Lower leg skin (tissue), 4 donors: ENCODE results near the gene TMTC1. TPM values are rescaled to one million over a fixed set of nuclear protein-coding genes. Genes with fewer than 3 reads are reported as not detected.

Experiments
- DNase-seq, 2 donors: peaks; one replicate each; pipeline ENCODE4 v3.0.0-alpha.2; 2019; ENCODE audit warnings: low spot score in 2 of 2
- H3K4me3 ChIP-seq: fragments of 200-600 bp; sonication (generic); 2 replicates; pipeline ENCODE4 v1.5.1; 2017; ENCODE audit warnings: mild to moderate bottlenecking, low read depth; ENCODE audit not compliant: poor library complexity, severe bottlenecking
- POLR2A ChIP-seq, 2 donors: fragments of 450-650 bp; IDR thresholded peaks; one replicate each; pipeline ENCODE4 v1.6.1; 2016 to 2017; ENCODE audit warnings: antibody characterized with exemption in 2 of 2, mild to moderate bottlenecking in 1 of 2, moderate library complexity in 1 of 2
- WGBS, 2 donors: methylation state at CpG; one replicate each; pipeline ENCODE4 v1.1.5; 2018; 5-methylcytosine and 5-hydroxymethylcytosine counted together
- intact Hi-C: fragments of 100-400 bp; cut with DNase I; formaldehyde crosslinking; loops from one replicate; pipeline ENCODE4 v1.15.0; 2023; ENCODE audit warnings: low total_unique reads
- total RNA-seq, 4 donors: library from RNA; depleted of rRNA; stranded (reverse); fragments of >200 nt; gene quantifications; one replicate each; pipeline ENCODE4 v1.1.0, GENCODE V29; 2016
- TF ChIP-seq, protein P1 (sequence below), 3 donors: fragments of 450-650 bp; IDR thresholded peaks; one replicate each; pipeline ENCODE4 v1.5.1; 2016; ENCODE audit warnings: antibody characterized with exemption in 3 of 3, mild to moderate bottlenecking in 3 of 3, moderate library complexity in 2 of 3

TMTC1 gene
- total RNA-seq, 4 donors from 2014 or later: 14.1 to 38.2 (median 18.5) TPM

DNA sequence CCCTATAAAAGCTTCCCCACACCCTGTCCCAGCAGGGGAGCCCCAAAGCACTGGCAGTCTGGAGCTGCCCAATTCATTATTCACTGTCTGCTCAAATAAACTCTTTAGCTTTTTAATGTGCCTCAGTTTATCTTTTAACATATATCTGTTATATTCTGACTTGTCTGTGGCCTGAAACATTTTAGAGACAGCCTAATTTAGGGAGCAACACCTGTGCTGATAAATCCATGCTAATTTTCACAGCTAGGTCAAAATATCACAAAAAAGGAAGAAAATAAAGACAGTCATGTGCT lies 32.9 kb downstream of the TMTC1 start:
- intact Hi-C loops: no loop called here
- DNase-seq: no peak
- TF ChIP-seq, protein P1, sequence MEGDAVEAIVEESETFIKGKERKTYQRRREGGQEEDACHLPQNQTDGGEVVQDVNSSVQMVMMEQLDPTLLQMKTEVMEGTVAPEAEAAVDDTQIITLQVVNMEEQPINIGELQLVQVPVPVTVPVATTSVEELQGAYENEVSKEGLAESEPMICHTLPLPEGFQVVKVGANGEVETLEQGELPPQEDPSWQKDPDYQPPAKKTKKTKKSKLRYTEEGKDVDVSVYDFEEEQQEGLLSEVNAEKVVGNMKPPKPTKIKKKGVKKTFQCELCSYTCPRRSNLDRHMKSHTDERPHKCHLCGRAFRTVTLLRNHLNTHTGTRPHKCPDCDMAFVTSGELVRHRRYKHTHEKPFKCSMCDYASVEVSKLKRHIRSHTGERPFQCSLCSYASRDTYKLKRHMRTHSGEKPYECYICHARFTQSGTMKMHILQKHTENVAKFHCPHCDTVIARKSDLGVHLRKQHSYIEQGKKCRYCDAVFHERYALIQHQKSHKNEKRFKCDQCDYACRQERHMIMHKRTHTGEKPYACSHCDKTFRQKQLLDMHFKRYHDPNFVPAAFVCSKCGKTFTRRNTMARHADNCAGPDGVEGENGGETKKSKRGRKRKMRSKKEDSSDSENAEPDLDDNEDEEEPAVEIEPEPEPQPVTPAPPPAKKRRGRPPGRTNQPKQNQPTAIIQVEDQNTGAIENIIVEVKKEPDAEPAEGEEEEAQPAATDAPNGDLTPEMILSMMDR (IDR thresholded peaks at IDR 0.05): no peak
- no peak for TF ChIP-seq POLR2A (IDR thresholded peaks at IDR 0.05)
- no peak overlapping the region for H3K4me3 ChIP-seq

DNA sequence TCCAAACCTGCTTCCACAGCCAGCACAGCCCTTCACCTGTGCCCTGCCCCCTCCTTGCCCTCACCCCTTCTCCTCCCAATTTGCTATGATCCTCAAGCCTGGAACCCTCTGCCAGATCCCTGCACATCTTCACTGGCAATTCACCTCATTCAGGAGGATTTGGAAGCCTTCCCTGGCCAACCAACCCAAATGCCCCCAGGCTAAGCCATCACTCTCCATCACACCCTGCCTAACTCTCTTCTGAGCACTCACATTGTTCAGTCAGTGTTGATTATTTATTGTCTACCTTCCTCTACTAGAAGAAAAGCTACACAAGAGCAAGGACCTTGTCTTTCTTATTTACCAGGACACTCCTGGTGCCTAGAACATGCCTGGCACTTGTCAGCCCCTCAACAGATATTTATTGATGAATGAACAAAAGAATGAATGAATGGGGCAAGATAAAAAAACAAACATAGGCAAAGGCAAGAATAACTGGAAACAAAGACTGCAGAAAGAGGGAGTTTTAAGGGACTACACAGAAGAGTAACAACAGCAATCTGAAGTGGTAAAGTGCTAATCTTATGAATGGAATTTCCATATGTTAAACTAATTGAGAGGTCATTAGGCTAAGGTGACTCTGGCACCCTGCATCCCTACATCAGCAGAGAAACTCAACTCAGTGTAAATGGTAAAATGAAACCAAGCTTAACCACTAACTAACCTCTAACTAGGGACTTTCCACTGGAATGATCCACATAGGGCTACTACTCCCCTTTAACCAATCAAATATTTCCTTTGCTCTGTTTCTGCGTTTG lies 33.4 kb downstream of the TMTC1 start:
- TF ChIP-seq, protein P1 (IDR thresholded peaks at IDR 0.05): no peak
- no peak for TF ChIP-seq POLR2A (IDR thresholded peaks at IDR 0.05)
- no peak for DNase-seq
- 82 to 94% methylated on average over 1 of the region's 1 CpG for WGBS, 2 donors
- H3K4me3 ChIP-seq: no peak overlapping the region
- intact Hi-C loops: no loop called here

DNA sequence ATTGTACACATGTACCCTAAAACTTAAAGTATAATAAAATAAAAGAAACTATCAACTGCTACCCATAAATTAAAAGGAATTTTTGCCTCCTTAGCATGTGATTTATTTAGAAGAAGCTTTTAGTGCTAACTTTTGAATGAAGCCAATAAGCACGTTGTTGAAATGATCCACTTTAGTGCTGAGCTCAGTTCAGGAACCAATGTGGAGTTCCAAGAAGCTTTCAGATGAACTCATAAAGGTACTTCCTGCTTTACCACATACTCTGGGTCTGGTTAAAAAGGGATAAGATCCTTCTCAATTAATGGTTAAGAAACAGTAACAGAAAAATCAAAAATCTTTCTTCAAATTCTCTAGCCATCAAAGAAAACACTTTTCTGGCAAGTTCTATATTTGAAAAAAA lies 39.4 kb downstream of the TMTC1 start:
- 0% methylated on average over 1 of the region's 1 CpG for WGBS, 2 donors
- DNase-seq: no peak
- no peak overlapping the region for H3K4me3 ChIP-seq
- TF ChIP-seq, protein P1 (IDR thresholded peaks at IDR 0.05): no peak
- no peak for TF ChIP-seq POLR2A (IDR thresholded peaks at IDR 0.05)
- intact Hi-C loops: no loop called here

DNA sequence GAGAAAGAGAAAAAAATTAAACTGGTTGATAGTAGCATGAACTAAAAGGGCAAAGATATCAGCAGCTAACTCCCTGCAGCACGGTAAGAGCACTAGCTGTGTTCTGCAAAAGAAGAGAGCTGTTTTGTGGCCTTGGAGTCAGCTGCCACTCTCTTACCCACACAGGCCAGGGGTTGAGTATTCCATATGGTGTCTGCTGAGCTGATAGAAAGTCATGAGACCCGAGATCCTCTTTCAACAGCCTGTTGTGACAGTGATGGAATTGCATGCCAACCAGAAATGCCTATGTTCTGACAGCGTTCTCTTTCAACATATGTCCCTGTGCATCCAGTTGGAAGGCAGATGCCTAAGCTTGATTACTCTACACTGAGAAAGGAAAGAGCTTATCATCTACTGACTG lies 39.9 kb downstream of the TMTC1 start:
- H3K4me3 ChIP-seq: no peak overlapping the region
- WGBS, 2 donors: 48 to 62% methylated on average over 3 of the region's 3 CpGs
- TF ChIP-seq, protein P1 (IDR thresholded peaks at IDR 0.05): no peak
- no peak for DNase-seq
- intact Hi-C loops: no loop called here

DNA sequence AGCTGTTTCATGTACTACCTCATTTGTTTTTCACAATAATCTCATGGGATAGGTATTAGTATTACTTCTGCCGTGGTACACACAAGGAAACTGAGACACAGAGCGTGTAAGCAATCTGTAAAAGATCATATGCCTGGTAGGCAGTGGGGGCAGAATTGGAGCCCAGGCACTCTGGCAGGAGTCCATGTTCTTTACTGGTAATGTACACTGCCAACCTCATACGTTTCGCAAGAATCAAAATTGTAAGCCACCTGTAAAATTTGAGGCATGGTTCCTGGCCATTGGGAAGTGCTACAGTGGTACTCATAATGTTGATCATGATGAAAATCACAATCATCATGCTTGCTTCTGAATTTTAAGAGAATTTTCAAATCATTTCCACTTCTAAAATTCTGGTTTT lies 40.7 kb downstream of the TMTC1 start:
- intact Hi-C loops: no loop called here
- no peak overlapping the region for H3K4me3 ChIP-seq
- WGBS, 2 donors: 81 to 93% methylated on average over 4 of the region's 4 CpGs
- DNase-seq: no peak
- TF ChIP-seq, protein P1 (IDR thresholded peaks at IDR 0.05): no peak
- TF ChIP-seq POLR2A (IDR thresholded peaks at IDR 0.05): no peak

DNA sequence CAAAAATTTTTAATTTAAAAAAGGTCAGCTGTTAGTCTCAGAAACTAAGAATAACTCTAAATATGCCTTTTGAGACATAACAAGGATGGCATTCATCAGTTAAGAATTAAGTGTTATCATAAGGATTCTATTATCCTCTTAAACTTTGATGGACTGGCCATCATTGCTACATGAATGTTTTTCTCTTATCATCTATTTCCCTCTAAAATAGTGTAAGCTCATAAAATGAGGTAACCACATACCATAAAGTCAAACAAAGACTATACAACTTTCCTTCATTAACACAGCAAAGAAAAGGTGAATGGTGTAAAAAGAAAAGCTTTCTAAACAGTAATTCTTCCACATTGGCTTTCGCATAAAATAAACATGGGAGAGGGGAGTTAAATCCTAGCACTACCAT lies 41.1 kb downstream of the TMTC1 start:
- 93 to 96% methylated on average over 1 of the region's 1 CpG for WGBS, 2 donors
- H3K4me3 ChIP-seq: no peak overlapping the region
- DNase-seq: no peak
- intact Hi-C loops: loop anchor here (1.0 kb wide), 1 partner anchor 11 kb away; no protein-coding TSS in a partner anchor
- TF ChIP-seq, protein P1 (IDR thresholded peaks at IDR 0.05): no peak
- no peak for TF ChIP-seq POLR2A (IDR thresholded peaks at IDR 0.05)
